Lower leg skin (tissue), 3 donors: Measurements from ENCODE around the gene DHX40.

Experiments used
- CTCF ChIP-seq, 3 donors: fragments of 450-650 bp; IDR thresholded peaks; one replicate each; pipeline ENCODE4 v1.5.1; 2016; ENCODE audit warnings: antibody characterized with exemption in 3 of 3, mild to moderate bottlenecking in 3 of 3, moderate library complexity in 2 of 3
- POLR2A ChIP-seq, 2 donors: fragments of 450-650 bp; IDR thresholded peaks; one replicate each; pipeline ENCODE4 v1.6.1; 2016 to 2017; ENCODE audit warnings: antibody characterized with exemption in 2 of 2, mild to moderate bottlenecking in 1 of 2, moderate library complexity in 1 of 2

DNA sequence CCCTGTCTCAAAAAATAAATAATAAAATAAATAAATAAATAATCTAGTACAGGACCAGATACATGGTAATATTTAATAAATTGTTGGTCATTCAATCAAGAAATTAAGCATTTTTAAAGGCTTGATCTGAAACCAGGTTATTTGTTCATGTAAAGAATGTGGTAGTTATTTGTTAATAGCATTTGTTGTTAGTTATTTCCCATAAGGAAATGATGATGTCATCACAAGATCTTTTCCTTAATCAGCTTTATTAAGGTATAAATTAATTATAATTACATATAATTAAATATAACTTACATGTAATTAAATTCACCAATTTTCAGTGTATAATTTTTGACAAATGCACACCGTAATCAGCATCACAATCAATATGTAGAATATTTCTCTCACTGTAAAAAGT lies 19.5 kb upstream of the DHX40 start:
- TF ChIP-seq POLR2A (IDR thresholded peaks at IDR 0.05) (no peak), CTCF (IDR thresholded peaks at IDR 0.05) (no peak)
